Nephron progenitor cell (in vitro differentiated cells): ENCODE measurements around the gene TIMP2.

Source experiments
- DNase-seq: peaks from one replicate; pipeline ENCODE4 v3.0.0; 2021
- H3K27ac Mint-ChIP-seq: 2 replicates; pipeline ENCODE4 v1.8.0; 2021; ENCODE audit warnings: mild to moderate bottlenecking, moderate library complexity, mixed read lengths
- H3K27me3 Mint-ChIP-seq: 2 replicates; pipeline ENCODE4 v1.8.0; 2021; ENCODE audit warnings: mild to moderate bottlenecking, low read depth, mixed read lengths; ENCODE audit not compliant: poor library complexity
- H3K36me3 Mint-ChIP-seq: 2 replicates; pipeline ENCODE4 v1.8.0; 2021; ENCODE audit warnings: low read depth, mixed read lengths
- H3K4me1 Mint-ChIP-seq: 2 replicates; pipeline ENCODE4 v1.8.0; 2021; ENCODE audit warnings: mixed read lengths
- H3K4me3 Mint-ChIP-seq: 2 replicates; pipeline ENCODE4 v1.8.0; 2021; ENCODE audit warnings: mild to moderate bottlenecking, moderate library complexity, mixed read lengths
- H3K9me3 Mint-ChIP-seq: 2 replicates; pipeline ENCODE4 v1.8.0; 2021; ENCODE audit warnings: mild to moderate bottlenecking, moderate library complexity, mixed read lengths
- CTCF ChIP-seq: fragments of 200-600 bp; sonication (generic); IDR thresholded peaks from 2 replicates; pipeline ENCODE4 v1.5.0; 2021; ENCODE audit warnings: antibody characterized with exemption

Gene TIMP2

DNA sequence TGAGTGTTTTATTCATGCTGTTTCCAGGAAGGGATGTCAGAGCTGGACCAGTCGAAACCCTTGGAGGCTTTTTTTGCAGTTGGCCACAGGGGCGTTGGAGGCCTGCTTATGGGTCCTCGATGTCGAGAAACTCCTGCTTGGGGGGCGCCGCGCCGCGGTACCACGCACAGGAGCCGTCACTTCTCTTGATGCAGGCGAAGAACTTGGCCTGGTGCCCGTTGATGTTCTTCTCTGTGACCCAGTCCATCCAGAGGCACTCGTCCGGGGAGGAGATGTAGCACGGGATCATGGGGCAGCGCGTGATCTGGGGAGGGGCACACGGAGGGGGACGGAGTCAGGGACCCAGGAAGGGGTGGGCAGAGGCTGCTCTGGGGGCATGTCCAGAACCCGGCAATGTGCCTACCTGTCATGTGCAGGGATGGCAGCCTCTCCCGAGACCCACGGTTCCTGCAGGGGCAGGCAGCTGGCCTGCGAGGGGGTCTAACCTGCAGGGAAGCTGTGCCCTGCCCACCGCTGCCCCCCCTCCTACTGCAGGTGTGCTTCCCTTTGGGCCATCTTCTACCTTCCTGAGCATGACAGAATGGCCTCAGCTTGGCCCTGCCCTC lies 69.5 kb downstream of the TIMP2 start:
- peaks cover 15% of the 10 kb centered on the region for H3K36me3 Mint-ChIP-seq
- H3K4me3 Mint-ChIP-seq = no peak overlapping the region
- peak overlapping the region; percentile 19 for H3K27ac Mint-ChIP-seq
- no peak for TF ChIP-seq CTCF
- H3K9me3 Mint-ChIP-seq = no peaks in the 10 kb centered on the region
- DNase-seq = no peak
- H3K27me3 Mint-ChIP-seq = no peaks in the 10 kb centered on the region
- peaks cover 11% of the 10 kb centered on the region for H3K4me1 Mint-ChIP-seq

DNA sequence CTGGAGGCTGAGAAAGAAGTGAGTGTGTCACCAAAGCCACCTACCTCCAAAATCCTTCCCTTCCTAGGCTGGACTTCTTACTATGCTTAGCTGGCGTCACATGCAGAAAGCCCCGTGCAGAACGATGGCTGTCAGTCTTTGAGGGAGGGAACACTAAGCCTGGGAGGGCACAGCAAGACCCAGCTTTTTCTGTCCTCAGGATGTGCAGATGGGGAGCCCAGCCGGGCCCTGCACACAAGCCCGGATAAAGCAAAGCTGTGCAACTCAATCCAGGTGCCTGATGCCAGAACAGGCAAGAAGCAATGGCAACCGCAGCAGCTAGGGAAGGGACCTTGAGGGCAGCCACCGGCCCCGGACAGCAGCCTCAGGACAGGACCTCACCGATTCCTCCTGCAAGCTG lies 70.7 kb downstream of the TIMP2 start:
- no peak for DNase-seq
- no peak for TF ChIP-seq CTCF

GRCh38 chr17:78853926-78854394 lies 71.2 kb downstream of the TIMP2 start:
- no peak for TF ChIP-seq CTCF
- Mint-ChIP-seq H3K4me1 (peaks cover 11% of the 10 kb centered on the region), H3K27ac (no peak overlapping the region), H3K36me3 (peaks cover 15% of the 10 kb centered on the region), H3K4me3 (no peak overlapping the region), H3K27me3 (no peaks in the 10 kb centered on the region), H3K9me3 (no peaks in the 10 kb centered on the region)
- DNase-seq = no peak

More for the DNA sequence above, 70.7 kb downstream of the TIMP2 start:
- no peaks in the 10 kb centered on the region for H3K27me3 Mint-ChIP-seq
- peaks cover 11% of the 10 kb centered on the region for H3K4me1 Mint-ChIP-seq
- no peak overlapping the region for H3K27ac Mint-ChIP-seq
- no peaks in the 10 kb centered on the region for H3K9me3 Mint-ChIP-seq
- H3K36me3 Mint-ChIP-seq = peaks cover 15% of the 10 kb centered on the region
- H3K4me3 Mint-ChIP-seq = no peak overlapping the region

GRCh38 chr17:78852709-78853121 lies 72.5 kb downstream of the TIMP2 start:
- H3K9me3 Mint-ChIP-seq = no peaks in the 10 kb centered on the region
- peaks cover 4% of the 10 kb centered on the region for H3K27me3 Mint-ChIP-seq
- TF ChIP-seq CTCF = no peak
- H3K4me3 Mint-ChIP-seq = no peak overlapping the region
- H3K4me1 Mint-ChIP-seq = peaks cover 11% of the 10 kb centered on the region
- peaks cover 15% of the 10 kb centered on the region for H3K36me3 Mint-ChIP-seq
- peak overlapping the region; percentile 4 for H3K27ac Mint-ChIP-seq
- no peak for DNase-seq

GRCh38 chr17:78849026-78849425 lies 76.2 kb downstream of the TIMP2 start:
- Mint-ChIP-seq H3K9me3 (no peaks in the 10 kb centered on the region), H3K4me3 (no peak overlapping the region), H3K4me1 (peaks cover 4% of the 10 kb centered on the region), H3K27ac (no peak overlapping the region), H3K27me3 (peaks cover 7% of the 10 kb centered on the region), H3K36me3 (peaks cover 7% of the 10 kb centered on the region)
- TF ChIP-seq CTCF = no peak
- no peak for DNase-seq

DNA sequence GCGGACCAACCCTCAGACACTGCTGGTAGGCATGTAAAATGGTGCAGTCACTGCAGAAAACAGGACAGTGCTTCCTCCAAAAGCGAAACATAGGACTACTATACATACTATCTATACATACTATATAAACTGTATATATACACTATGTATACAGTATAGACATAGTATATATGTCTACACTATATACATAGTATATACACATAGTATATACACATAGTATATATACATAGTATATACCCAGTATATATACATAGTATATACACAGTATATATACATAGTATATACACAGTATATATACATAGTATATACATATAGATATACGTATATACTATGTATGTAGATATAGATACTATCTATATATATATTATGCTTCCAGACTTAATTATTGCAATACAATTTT lies 78.1 kb downstream of the TIMP2 start:
- Mint-ChIP-seq H3K9me3 (no peaks in the 10 kb centered on the region), H3K36me3 (no peaks in the 10 kb centered on the region), H3K4me3 (no peak overlapping the region), H3K4me1 (peaks cover 4% of the 10 kb centered on the region), H3K27ac (no peak overlapping the region), H3K27me3 (peaks cover 10% of the 10 kb centered on the region)
- DNase-seq = no peak
- TF ChIP-seq CTCF = no peak
